Kidney epithelial cell (primary cell): ENCODE results near the gene GNG7. TPM values are rescaled to one million over a fixed set of nuclear protein-coding genes. Genes with fewer than 3 reads are reported as not detected.
"Not testable (repeated sequence)": the region's sequence is repeated elsewhere in the genome, so short reads cannot be mapped to it uniquely, and the experiment has no call there.

Experiments
- DNase-seq: peaks from one replicate; pipeline ENCODE4 v3.0.0-alpha.2; 2010; ENCODE audit warnings: low read depth
- H3K27me3 ChIP-seq: 2 replicates; pipeline ENCODE4 v1.6.0; 2011; ENCODE audit warnings: low read length; ENCODE audit not compliant: control insufficient read depth, insufficient read depth
- H3K36me3 ChIP-seq: 2 replicates; pipeline ENCODE4 v1.5.1; 2011; ENCODE audit warnings: low read length; ENCODE audit not compliant: control insufficient read depth, insufficient read depth
- H3K4me3 ChIP-seq: 2 replicates; pipeline ENCODE4 v1.5.1; 2011; ENCODE audit warnings: low read depth, mild to moderate bottlenecking, control low read depth, low read length
- total RNA-seq: library from RNA; depleted of rRNA; stranded (reverse); fragments of >200 nt; gene quantifications from 2 replicates; pipeline ENCODE4 v1.2.3, GENCODE V29; 2015
- TF ChIP-seq, protein P1 (sequence below): IDR thresholded peaks from 2 replicates; pipeline ENCODE4 v1.5.1; 2011; ENCODE audit warnings: mild to moderate bottlenecking, moderate library complexity, low read length, control low read depth, inconsistent platforms; ENCODE audit not compliant: insufficient read depth, poor library complexity, severe bottlenecking

The GNG7 gene
- total RNA-seq, 1 donor from 2014 or later = 0.33 TPM

DNA sequence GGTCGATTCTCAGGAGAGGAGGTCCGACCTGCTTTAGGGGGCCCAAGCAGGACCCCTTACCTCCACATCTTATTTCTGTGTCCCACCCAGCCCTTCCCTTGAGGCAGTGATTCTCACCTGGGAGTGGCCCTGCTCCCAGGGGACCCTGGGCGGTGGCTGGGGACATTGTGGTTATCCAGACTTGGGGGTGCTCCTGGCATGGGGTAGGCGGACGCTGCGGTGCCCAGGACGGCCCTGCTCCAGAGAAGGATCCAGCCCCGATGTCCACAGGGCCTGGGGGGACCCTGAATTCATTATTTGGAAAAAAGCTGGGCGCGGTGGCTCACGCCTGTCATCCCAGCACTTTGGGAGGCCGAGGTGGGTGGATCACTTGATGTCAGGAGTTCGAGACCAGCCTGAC lies 142.1 kb downstream of the GNG7 start:
- no peaks in the 10 kb centered on the region for H3K36me3 ChIP-seq
- H3K27me3 ChIP-seq = no peaks in the 10 kb centered on the region
- TF ChIP-seq, protein P1, sequence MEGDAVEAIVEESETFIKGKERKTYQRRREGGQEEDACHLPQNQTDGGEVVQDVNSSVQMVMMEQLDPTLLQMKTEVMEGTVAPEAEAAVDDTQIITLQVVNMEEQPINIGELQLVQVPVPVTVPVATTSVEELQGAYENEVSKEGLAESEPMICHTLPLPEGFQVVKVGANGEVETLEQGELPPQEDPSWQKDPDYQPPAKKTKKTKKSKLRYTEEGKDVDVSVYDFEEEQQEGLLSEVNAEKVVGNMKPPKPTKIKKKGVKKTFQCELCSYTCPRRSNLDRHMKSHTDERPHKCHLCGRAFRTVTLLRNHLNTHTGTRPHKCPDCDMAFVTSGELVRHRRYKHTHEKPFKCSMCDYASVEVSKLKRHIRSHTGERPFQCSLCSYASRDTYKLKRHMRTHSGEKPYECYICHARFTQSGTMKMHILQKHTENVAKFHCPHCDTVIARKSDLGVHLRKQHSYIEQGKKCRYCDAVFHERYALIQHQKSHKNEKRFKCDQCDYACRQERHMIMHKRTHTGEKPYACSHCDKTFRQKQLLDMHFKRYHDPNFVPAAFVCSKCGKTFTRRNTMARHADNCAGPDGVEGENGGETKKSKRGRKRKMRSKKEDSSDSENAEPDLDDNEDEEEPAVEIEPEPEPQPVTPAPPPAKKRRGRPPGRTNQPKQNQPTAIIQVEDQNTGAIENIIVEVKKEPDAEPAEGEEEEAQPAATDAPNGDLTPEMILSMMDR = no peak
- DNase-seq = no peak
- H3K4me3 ChIP-seq = no peak overlapping the region

DNA sequence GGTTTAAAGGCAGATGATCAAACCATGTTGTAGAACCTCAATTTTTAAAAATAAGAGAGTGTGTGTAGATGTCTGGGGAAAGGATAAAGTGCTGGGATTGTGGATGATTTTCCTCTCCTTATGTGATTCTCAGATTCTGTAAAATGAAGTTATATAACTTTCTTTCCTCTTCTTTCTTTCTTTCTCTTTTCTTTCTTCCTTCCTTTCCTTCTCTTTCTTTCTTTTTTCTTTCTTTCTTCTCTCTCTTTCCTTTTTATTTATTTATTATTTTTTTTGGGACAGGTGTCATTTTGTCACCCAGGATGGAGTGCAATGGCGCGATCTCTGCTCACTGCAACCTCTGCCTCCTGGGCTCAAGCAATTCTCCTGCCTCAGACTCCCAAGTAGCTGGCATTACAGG lies 144.0 kb downstream of the GNG7 start:
- Histone ChIP-seq H3K36me3 (no peaks in the 10 kb centered on the region), H3K27me3 (no peaks in the 10 kb centered on the region)

DNA sequence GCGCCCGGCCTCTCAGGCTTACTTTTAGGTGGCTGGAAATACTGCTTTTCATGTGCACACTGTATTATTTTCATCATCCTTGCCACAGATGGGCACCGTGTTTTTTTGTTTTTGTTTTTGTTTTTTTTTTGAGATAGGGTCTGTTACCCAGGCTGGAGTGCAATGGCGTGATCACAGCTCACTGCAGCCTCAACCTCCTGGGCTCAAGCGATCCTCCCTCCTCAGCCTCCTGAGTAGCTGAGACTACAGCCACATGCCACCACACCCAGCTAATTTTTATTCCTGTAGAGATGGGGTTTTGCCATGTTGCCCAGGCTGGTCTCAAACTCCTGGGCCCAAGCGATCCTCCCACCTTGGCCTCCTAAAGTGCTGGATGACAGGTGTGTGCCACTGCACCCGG lies 144.4 kb downstream of the GNG7 start:
- not testable (repeated sequence) for H3K27me3 ChIP-seq, H3K36me3 ChIP-seq, H3K4me3 ChIP-seq, DNase-seq

More for the DNA sequence above, 144.0 kb downstream of the GNG7 start:
- TF ChIP-seq, protein P1 = no peak
- no peak for DNase-seq
- H3K4me3 ChIP-seq = no peak overlapping the region

DNA sequence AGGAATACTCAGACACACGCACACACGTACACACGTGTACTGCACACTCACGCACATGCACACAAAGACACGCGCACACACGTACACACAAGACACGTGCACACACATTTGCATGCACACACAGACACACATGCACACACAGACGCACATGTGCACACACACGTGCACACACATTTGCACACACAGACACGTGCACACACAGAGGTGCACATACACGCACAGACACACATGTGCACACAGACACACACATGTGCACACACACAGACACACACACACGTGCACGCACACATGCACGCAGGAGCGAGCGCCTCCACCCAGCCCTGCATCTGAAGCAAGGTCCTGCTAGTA lies 145.4 kb downstream of the GNG7 start:
- no peaks in the 10 kb centered on the region for H3K27me3 ChIP-seq
- H3K36me3 ChIP-seq = no peaks in the 10 kb centered on the region
- TF ChIP-seq, protein P1 = no peak
- DNase-seq = no peak
- H3K4me3 ChIP-seq = no peak overlapping the region

DNA sequence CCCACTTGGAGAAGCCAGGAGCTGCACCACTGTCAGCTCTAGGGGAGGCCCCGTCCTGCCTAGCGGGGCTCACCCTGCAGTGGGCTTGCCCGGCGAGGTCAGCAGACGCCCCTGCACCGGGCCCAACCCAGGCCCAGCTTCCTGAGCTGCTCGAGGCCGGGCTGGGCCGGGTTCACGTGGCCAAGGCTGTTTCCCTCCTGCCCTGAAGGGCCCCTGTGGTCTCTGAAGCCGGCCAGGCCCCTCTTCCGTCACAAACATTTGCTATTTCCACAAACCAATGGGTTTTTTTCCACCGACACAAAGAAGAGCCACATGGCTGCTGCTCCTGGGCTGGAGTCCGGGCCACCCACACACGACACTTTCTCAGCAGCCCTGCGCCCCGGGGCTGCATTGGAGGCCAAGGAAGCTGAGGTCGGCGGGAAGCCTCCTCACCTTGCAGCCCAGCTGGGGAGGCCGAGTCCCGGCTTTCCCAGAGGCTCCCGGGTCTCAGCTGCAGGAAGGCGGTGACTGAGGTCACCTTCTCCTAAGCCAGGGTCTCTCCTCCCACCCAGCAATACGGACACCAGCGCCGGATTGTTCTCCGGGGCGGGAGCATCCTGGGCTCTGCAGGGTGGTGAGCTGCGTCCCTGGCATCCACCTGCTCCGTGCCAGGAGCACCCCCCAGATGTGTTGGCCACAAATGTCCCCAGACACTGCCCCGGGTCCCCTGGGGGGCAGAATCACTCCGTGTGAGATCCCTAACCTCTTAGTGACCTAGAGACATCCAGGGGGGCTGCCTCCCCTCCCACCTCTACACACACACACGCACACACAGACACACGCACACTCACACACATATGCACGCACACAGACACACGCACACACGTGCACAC lies 146.0 kb downstream of the GNG7 start:
- DNase-seq = no peak
- no peaks in the 10 kb centered on the region for H3K36me3 ChIP-seq
- TF ChIP-seq, protein P1 = no peak
- no peak overlapping the region for H3K4me3 ChIP-seq
- no peaks in the 10 kb centered on the region for H3K27me3 ChIP-seq

DNA sequence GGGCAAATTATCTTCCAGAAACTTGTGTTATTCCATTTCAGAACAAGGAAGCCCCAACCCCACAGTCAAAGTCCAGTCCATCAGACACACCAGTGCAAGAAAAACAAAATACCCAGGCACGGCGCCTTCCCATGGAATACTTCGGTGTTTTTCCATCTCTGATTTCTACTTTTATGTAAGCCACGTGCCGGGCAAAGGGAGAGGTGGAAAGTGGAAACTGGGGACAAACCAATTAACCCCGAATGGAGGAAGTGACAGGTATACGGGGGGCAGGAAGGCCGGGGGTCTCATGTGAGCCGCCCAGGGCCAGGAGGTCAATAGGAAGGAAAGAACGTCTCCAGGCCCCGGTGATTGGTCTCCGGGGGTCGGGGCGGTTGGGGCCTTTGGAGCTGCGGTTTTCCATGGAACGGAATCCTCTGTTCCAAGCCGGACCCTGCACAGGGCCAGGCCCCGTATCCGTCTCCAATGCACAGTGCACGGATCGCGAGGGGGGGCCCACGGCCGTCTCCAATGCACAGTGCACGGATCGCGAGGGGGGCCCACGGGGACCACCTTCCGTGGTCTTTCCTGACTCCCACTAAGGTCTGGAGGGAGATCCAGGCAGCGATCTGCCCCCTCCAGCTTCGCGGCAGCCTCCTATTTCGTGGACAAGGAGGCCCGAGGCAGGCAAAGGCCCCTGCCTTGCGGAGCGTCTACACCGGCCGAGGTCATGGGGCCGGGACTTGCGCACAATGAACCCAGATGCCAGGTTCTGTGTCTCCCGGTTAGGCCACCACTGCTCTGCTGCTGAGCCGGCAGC lies 146.9 kb downstream of the GNG7 start:
- DNase-seq = no peak
- no peaks in the 10 kb centered on the region for H3K36me3 ChIP-seq
- no peaks in the 10 kb centered on the region for H3K27me3 ChIP-seq
- TF ChIP-seq, protein P1 = no peak
- no peak overlapping the region for H3K4me3 ChIP-seq
